ENCODE results near the gene MARK2.

The MARK2 gene

GRCh38 chr11:63884196-63884932, 45.5 kb downstream of the MARK2 start:
- DNase-seq, result no peak

- no peak for DNase-seq
These were observed 48.6 kb downstream of the MARK2 start for GRCh38 chr11:63887386-63887999.

GRCh38 chr11:63888170-63889086, 49.5 kb downstream of the MARK2 start:
- DNase-seq, result no peak

- DNase-seq, result no peak
These were observed 50.4 kb downstream of the MARK2 start for GRCh38 chr11:63889344-63889743.

GRCh38 chr11:63890368-63890767, 51.5 kb downstream of the MARK2 start:
- no peak for DNase-seq

GRCh38 chr11:63892228-63892627, 53.3 kb downstream of the MARK2 start:
- no peak for DNase-seq

- no peak for DNase-seq
These were observed 54.4 kb downstream of the MARK2 start for GRCh38 chr11:63893355-63893754.

GRCh38 chr11:63896071-63896470, 57.2 kb downstream of the MARK2 start:
- DNase-seq, result no peak

GRCh38 chr11:63897459-63898146, 58.7 kb downstream of the MARK2 start:
- DNase-seq, result no peak

- no peak for DNase-seq
These were observed 62.8 kb downstream of the MARK2 start for GRCh38 chr11:63901660-63902059.

- no peak for DNase-seq
These were observed 65.0 kb downstream of the MARK2 start for GRCh38 chr11:63903884-63904283.

- DNase-seq, result no peak
These were observed 65.8 kb downstream of the MARK2 start for GRCh38 chr11:63904743-63905142.

GRCh38 chr11:63905179-63905578, 66.3 kb downstream of the MARK2 start:
- no peak for DNase-seq

- DNase-seq, result no peak
These were observed 67.2 kb downstream of the MARK2 start for GRCh38 chr11:63906087-63906486.

GRCh38 chr11:63906585-63906984, 67.7 kb downstream of the MARK2 start:
- DNase-seq, result no peak

GRCh38 chr11:63907063-63907462, 68.2 kb downstream of the MARK2 start:
- DNase-seq, result no peak

- DNase-seq, result no peak
These were observed 69.1 kb downstream of the MARK2 start for GRCh38 chr11:63907808-63908530.

GRCh38 chr11:63908631-63909401, 69.9 kb downstream of the MARK2 start:
- no peak for DNase-seq

GRCh38 chr11:63909591-63910506, 70.9 kb downstream of the MARK2 start:
- DNase-seq, result no peak

- no peak for DNase-seq
These were observed 71.8 kb downstream of the MARK2 start for GRCh38 chr11:63910675-63911074.
